HCT116 (cell line): ENCODE measurements around the gene ALG6. TPM values are rescaled to one million over a fixed set of nuclear protein-coding genes. Genes with fewer than 3 reads are reported as not detected.

Source experiments
- ATAC-seq: fragments of 200-7000 bp; cut with Tn5 transposase; 2 replicates; pipeline ENCODE4 v1.9.1; 2020; ENCODE audit warnings: mild to moderate bottlenecking, moderate library complexity
- BruUV-seq: library from RNA; stranded (reverse); fragments of 400-500 nt; replicated peaks from 2 replicates; lab custom pipeline; 2021; lab: Mats Ljungman, UMichigan
- CTCF ChIA-PET: fragments of 300-600 bp; sonication (Branson Sonifier 250); formaldehyde crosslinking; loops from one replicate; lab custom pipeline; 2021; ENCODE audit warnings: antibody characterized with exemption; lab: Charles Lee
- POLR2A ChIA-PET: fragments of 300-600, 350-600 bp; sonication (Branson Sonifier 250); formaldehyde crosslinking; loops from one replicate; lab custom pipeline; 2021; ENCODE audit warnings: antibody characterized with exemption; lab: Charles Lee
- RAD21 ChIA-PET, 2 experiments: fragments of 300-600 bp; sonication (Branson Sonifier 250); formaldehyde crosslinking; loops; one replicate each; lab custom pipeline; 2023; ENCODE audit warnings: low total read pairs in 2 of 2; ENCODE audit not compliant: uncharacterized antibody in 2 of 2, unreplicated experiment in 2 of 2, low non-redundant PET in 1 of 2; lab: Charles Lee
- DNase-seq: peaks from one replicate; pipeline ENCODE4 v3.0.0-alpha.2; 2010; ENCODE audit warnings: low read depth, low spot score
- H2AFZ ChIP-seq: fragments of 200-600 bp; shearing (Covaris generic), sonication (generic); 2 replicates; pipeline ENCODE4 v1.6.1; 2017; ENCODE audit warnings: low read depth, mixed run types, mixed read lengths, antibody characterized with exemption, low read length; ENCODE audit not compliant: poor library complexity, severe bottlenecking
- H3K27ac ChIP-seq: 2 replicates; pipeline ENCODE4 v1.5.1; 2012; ENCODE audit warnings: low read depth, low read length
- H3K27me3 ChIP-seq: fragments of 200-600 bp; sonication (generic); 2 replicates; pipeline ENCODE4 v1.6.1; 2016; ENCODE audit warnings: mixed run types, low read length, mixed read lengths; ENCODE audit not compliant: insufficient read depth
- H3K36me3 ChIP-seq, 2 experiments: fragments of 200-500 bp in 1 of 2; fragments of 200-600 bp in 1 of 2; sonication (Bioruptor generic) in 1 of 2; sonication (generic) in 1 of 2; 2 replicates each; pipeline versions ENCODE4 v1.5.1 to v1.6.1; 2014 to 2016; ENCODE audit warnings: low read length in 2 of 2, inconsistent platforms in 1 of 2, mixed read lengths in 1 of 2, mixed run types in 1 of 2; ENCODE audit not compliant: insufficient read depth in 2 of 2, control insufficient read depth in 1 of 2
- H3K4me1 ChIP-seq, 2 experiments: fragments of 200-600 bp in 1 of 2; sonication (generic) in 1 of 2; 2 replicates each; pipeline versions ENCODE4 v1.5.1 to v1.6.1; 2012 to 2017; ENCODE audit warnings: low read length in 2 of 2, inconsistent platforms in 1 of 2, mild to moderate bottlenecking in 1 of 2, mixed read lengths in 1 of 2, mixed run types in 1 of 2, moderate library complexity in 1 of 2; ENCODE audit not compliant: insufficient read depth in 2 of 2, control insufficient read depth in 1 of 2
- H3K4me2 ChIP-seq: fragments of 200-600 bp; sonication (generic); 2 replicates; pipeline ENCODE4 v1.6.1; 2017; ENCODE audit warnings: mixed run types, low read length, mixed read lengths
- H3K4me3 ChIP-seq, 2 experiments: fragments of 200-600 bp in 1 of 2; sonication (generic) in 1 of 2; replicated peaks in 1 of 2; 2 replicates each; pipeline ENCODE4 v1.5.1; 2011 to 2016; ENCODE audit warnings: low read length in 2 of 2, control low read depth in 1 of 2, low read depth in 1 of 2, mild to moderate bottlenecking in 1 of 2, mixed read lengths in 1 of 2, mixed run types in 1 of 2
- H3K79me2 ChIP-seq: fragments of 200-600 bp; sonication (generic); 2 replicates; pipeline ENCODE4 v1.6.1; 2017; ENCODE audit warnings: mild to moderate bottlenecking, mixed run types, low read length, moderate library complexity, mixed read lengths; ENCODE audit not compliant: insufficient read depth
- H3K9ac ChIP-seq: fragments of 200-600 bp; sonication (generic); 2 replicates; pipeline ENCODE4 v1.6.1; 2016; ENCODE audit warnings: low read length, mixed read lengths
- H3K9me2 ChIP-seq: fragments of 200-600 bp; sonication (generic), shearing (Covaris generic); 2 replicates; pipeline ENCODE4 v1.6.1; 2017; ENCODE audit warnings: mixed run types, mild to moderate bottlenecking, moderate library complexity; ENCODE audit not compliant: insufficient read depth
- H3K9me3 ChIP-seq, 2 experiments: fragments of 200-500 bp in 1 of 2; fragments of 200-600 bp in 1 of 2; sonication (Bioruptor generic) in 1 of 2; sonication (generic) in 1 of 2; 2 replicates each; pipeline ENCODE4 v1.6.1; 2014 to 2017; ENCODE audit warnings: low read length in 2 of 2, mixed read lengths in 2 of 2, inconsistent platforms in 1 of 2, low read depth in 1 of 2, mild to moderate bottlenecking in 1 of 2, mixed run types in 1 of 2, moderate library complexity in 1 of 2; ENCODE audit not compliant: control insufficient read depth in 1 of 2, insufficient read depth in 1 of 2
- H4K20me1 ChIP-seq: fragments of 200-600 bp; sonication (generic), shearing (Covaris generic); 2 replicates; pipeline ENCODE4 v1.6.1; 2017; ENCODE audit warnings: mixed run types, mild to moderate bottlenecking, moderate library complexity; ENCODE audit not compliant: insufficient read depth
- CBX3 ChIP-seq: IDR thresholded peaks from 2 replicates; pipeline ENCODE4 v1.6.1; 2012; ENCODE audit warnings: low read depth
- CEBPB ChIP-seq: IDR thresholded peaks from 2 replicates; pipeline ENCODE4 v1.6.1; 2012; ENCODE audit warnings: low read depth
- EGR1 ChIP-seq: IDR thresholded peaks from 2 replicates; pipeline ENCODE4 v1.6.1; 2012; ENCODE audit warnings: low read depth
- ELF1 ChIP-seq: IDR thresholded peaks from 2 replicates; pipeline ENCODE4 v1.6.1; 2012; ENCODE audit warnings: low read depth, borderline replicate concordance
- EZH2 ChIP-seq: fragments of 200-600 bp; sonication (generic); IDR thresholded peaks from 2 replicates; pipeline ENCODE4 v1.6.1; 2017; ENCODE audit warnings: antibody characterized with exemption, mixed run types
- EZH2phosphoT487 ChIP-seq: fragments of 200-600 bp; IDR thresholded peaks from 2 replicates; pipeline ENCODE4 v1.6.1; 2018; ENCODE audit warnings: antibody characterized with exemption, borderline replicate concordance
- JUND ChIP-seq: IDR thresholded peaks from 2 replicates; pipeline ENCODE4 v1.6.1; 2012
- POLR2A ChIP-seq: IDR thresholded peaks from 2 replicates; pipeline ENCODE4 v1.7.0; 2011; ENCODE audit warnings: borderline replicate concordance; ENCODE audit not compliant: insufficient read depth, insufficient read length; ENCODE audit errors: extremely low read depth
- POLR2AphosphoS5 ChIP-seq: IDR thresholded peaks from 2 replicates; pipeline ENCODE4 v1.6.1; 2011; ENCODE audit warnings: mild to moderate bottlenecking, low read depth, low read length, moderate library complexity
- RAD21 ChIP-seq: IDR thresholded peaks from 2 replicates; pipeline ENCODE4 v1.6.1; 2012; ENCODE audit warnings: low read depth, mild to moderate bottlenecking
- SIN3A ChIP-seq: IDR thresholded peaks from 2 replicates; pipeline ENCODE4 v1.6.1; 2012; ENCODE audit warnings: low read depth
- SRF ChIP-seq: IDR thresholded peaks from 2 replicates; pipeline ENCODE4 v1.6.1; 2012; ENCODE audit warnings: low read depth
- TCF7L2 ChIP-seq: IDR thresholded peaks from 2 replicates; pipeline ENCODE4 v1.7.0; 2011; ENCODE audit warnings: borderline replicate concordance, inconsistent platforms; ENCODE audit not compliant: insufficient read depth, insufficient read length; ENCODE audit errors: extremely low read depth
- YY1 ChIP-seq: IDR thresholded peaks from 2 replicates; pipeline ENCODE4 v1.6.1; 2011; ENCODE audit warnings: low read length, low read depth, moderate library complexity, mild to moderate bottlenecking; ENCODE audit not compliant: insufficient replicate concordance; ENCODE audit errors: extremely low read depth
- ZNF274 ChIP-seq: fragments of 200-500 bp; sonication (Bioruptor generic); IDR thresholded peaks from 2 replicates; pipeline ENCODE4 v1.6.1; 2014; ENCODE audit warnings: mild to moderate bottlenecking, low read depth, low read length, inconsistent platforms
- intact Hi-C: fragments of 100-400 bp; cut with micrococcal nuclease; formaldehyde crosslinking; loops from 2 replicates; pipeline ENCODE4 v1.10.0; 2022
- total RNA-seq: library from RNA; stranded (reverse); gene quantifications from one replicate; pipeline ENCODE4 v1.2.1, GENCODE V29; 2021; ENCODE audit not compliant: unreplicated experiment
- TF ChIP-seq, protein P1 (sequence below): IDR thresholded peaks from 2 replicates; pipeline ENCODE4 v1.6.1; 2012; ENCODE audit warnings: low read depth

The ALG6 gene
- total RNA-seq, 1 experiment from 2014 or later = 14.7 TPM

GRCh38 chr1:63317817-63318152 is 49.6 kb upstream of the ALG6 start:
- peak overlapping the region; percentile 67 for H3K9ac ChIP-seq
- ChIA-PET POLR2A (no interaction called here), CTCF (interaction anchor here (0.8 kb wide), 1 partner anchor 220 kb away, joined by 3 read pairs; no protein-coding TSS in a partner anchor), RAD21 (no interaction called here)
- no peaks in the 10 kb centered on the region for H4K20me1 ChIP-seq
- H3K4me2 ChIP-seq = peak overlapping the region; percentile 82
- TF ChIP-seq TCF7L2 (no peak), POLR2AphosphoS5 (no peak), CEBPB (no peak), EGR1 (no peak), RAD21 (no peak), POLR2A (no peak), ZNF274 (no peak), CBX3 (no peak), JUND (no peak), SRF (no peak)
- DNase-seq (no peak), ATAC-seq (no peak)
- H3K4me1 ChIP-seq = peaks cover 10 to 14% of the 10 kb centered on the region in 2 experiments
- intact Hi-C loops = loop anchor here (5.0 kb wide), 1 partner anchor 220 kb away; no protein-coding TSS in a partner anchor
- H3K27me3 ChIP-seq = no peaks in the 10 kb centered on the region
- H3K9me2 ChIP-seq = no peaks in the 10 kb centered on the region
- peak overlapping the region; percentile 73 for H3K27ac ChIP-seq
- TSS peak; percentile 79 for BruUV-seq
- no peaks in the 10 kb centered on the region for H3K9me3 ChIP-seq
- H3K4me3 ChIP-seq = peak overlapping the region; percentile 50 to 68
- no peaks in the 10 kb centered on the region for H3K36me3 ChIP-seq
- peak overlapping the region; percentile 90 for H2AFZ ChIP-seq
- no peaks in the 10 kb centered on the region for H3K79me2 ChIP-seq

DNA sequence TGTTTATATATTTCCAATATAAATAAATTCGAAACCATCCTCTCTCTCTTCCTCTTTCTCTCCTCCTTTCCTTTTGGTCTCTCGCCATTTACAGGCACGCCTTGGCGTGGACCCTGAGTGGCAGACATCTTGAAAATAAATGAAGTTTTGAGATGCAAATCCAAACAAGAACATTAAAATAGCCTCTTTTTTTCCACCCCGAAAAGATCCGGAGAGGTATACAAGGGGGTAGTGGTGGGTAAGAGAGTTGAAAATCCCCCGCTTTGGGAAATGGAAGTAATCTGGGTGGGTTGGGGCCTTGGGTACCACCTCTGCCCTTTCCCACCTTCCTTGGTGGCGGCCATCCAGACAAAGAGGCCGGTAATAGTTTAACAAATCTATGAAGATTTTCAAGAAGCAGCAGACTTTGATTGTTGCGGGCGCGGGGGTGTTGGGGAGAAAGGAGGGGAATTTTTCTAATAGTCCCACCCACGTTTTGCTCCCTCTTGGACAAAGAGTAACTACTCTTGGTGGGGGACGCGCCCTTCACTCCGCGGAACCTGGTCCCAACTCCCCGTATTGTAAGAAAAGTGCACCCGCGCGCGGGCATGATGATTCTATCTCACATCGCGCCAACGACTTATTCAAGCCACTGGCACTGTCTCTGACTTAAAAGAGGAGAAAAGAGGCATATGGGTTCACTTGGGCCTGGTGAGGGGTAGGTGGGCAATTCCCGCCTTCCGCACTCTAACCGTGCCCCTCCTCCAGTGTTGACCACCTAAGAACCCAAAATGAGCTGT is 49.0 kb upstream of the ALG6 start:
- no peak for ATAC-seq
- no peaks in the 10 kb centered on the region for H3K9me3 ChIP-seq
- no peaks in the 10 kb centered on the region for H4K20me1 ChIP-seq
- no peaks in the 10 kb centered on the region for H3K27me3 ChIP-seq
- H3K9ac ChIP-seq = no peak overlapping the region
- no TSS peak for BruUV-seq
- POLR2A ChIA-PET = no interaction called here
- TF ChIP-seq ELF1 = no peak
- no peak for TF ChIP-seq CEBPB
- no peak for TF ChIP-seq RAD21
- no peak for TF ChIP-seq CBX3
- TF ChIP-seq ZNF274 = no peak
- TF ChIP-seq YY1 = no peak
- TF ChIP-seq EZH2 = no peak
- TF ChIP-seq, protein P1, sequence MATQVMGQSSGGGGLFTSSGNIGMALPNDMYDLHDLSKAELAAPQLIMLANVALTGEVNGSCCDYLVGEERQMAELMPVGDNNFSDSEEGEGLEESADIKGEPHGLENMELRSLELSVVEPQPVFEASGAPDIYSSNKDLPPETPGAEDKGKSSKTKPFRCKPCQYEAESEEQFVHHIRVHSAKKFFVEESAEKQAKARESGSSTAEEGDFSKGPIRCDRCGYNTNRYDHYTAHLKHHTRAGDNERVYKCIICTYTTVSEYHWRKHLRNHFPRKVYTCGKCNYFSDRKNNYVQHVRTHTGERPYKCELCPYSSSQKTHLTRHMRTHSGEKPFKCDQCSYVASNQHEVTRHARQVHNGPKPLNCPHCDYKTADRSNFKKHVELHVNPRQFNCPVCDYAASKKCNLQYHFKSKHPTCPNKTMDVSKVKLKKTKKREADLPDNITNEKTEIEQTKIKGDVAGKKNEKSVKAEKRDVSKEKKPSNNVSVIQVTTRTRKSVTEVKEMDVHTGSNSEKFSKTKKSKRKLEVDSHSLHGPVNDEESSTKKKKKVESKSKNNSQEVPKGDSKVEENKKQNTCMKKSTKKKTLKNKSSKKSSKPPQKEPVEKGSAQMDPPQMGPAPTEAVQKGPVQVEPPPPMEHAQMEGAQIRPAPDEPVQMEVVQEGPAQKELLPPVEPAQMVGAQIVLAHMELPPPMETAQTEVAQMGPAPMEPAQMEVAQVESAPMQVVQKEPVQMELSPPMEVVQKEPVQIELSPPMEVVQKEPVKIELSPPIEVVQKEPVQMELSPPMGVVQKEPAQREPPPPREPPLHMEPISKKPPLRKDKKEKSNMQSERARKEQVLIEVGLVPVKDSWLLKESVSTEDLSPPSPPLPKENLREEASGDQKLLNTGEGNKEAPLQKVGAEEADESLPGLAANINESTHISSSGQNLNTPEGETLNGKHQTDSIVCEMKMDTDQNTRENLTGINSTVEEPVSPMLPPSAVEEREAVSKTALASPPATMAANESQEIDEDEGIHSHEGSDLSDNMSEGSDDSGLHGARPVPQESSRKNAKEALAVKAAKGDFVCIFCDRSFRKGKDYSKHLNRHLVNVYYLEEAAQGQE = no peak
- no peak for TF ChIP-seq EZH2phosphoT487
- no peak for TF ChIP-seq POLR2AphosphoS5
- no peak for TF ChIP-seq SIN3A
- no peak for TF ChIP-seq TCF7L2
- H3K4me1 ChIP-seq = peaks cover 10 to 14% of the 10 kb centered on the region in 2 experiments
- no peaks in the 10 kb centered on the region for H3K36me3 ChIP-seq
- RAD21 ChIA-PET = no interaction called here
- intact Hi-C loops = loop anchor here (5.0 kb wide), 1 partner anchor 219 kb away; no protein-coding TSS in a partner anchor
- no peaks in the 10 kb centered on the region for H3K9me2 ChIP-seq
- peak overlapping the region in 1 of 2 experiments; percentile 68; a peak in 1 of 4 replicates for H3K4me3 ChIP-seq
- H3K27ac ChIP-seq = no peak overlapping the region
- peak overlapping the region; percentile 90 for H2AFZ ChIP-seq
- DNase-seq = no peak
- CTCF ChIA-PET = interaction anchor here (0.8 kb wide), 1 partner anchor 219 kb away, joined by 3 read pairs; no protein-coding TSS in a partner anchor
- peak overlapping the region; percentile 82 for H3K4me2 ChIP-seq
- H3K79me2 ChIP-seq = no peaks in the 10 kb centered on the region
